H1 (cell line): ENCODE measurements around the gene PPP2R2B. TPM values are rescaled to one million over a fixed set of nuclear protein-coding genes. Genes with fewer than 3 reads are reported as not detected.

Experiments
- EZH2 ChIP-seq: fragments of 200-600 bp; sonication (generic); IDR thresholded peaks from 2 replicates; pipeline ENCODE4 v1.7.1; 2012; ENCODE audit warnings: low read depth, mild to moderate bottlenecking, moderate library complexity, low read length, inconsistent platforms; ENCODE audit not compliant: severe bottlenecking
- SP4 ChIP-seq: IDR thresholded peaks from 2 replicates; pipeline ENCODE4 v1.6.1; 2012; ENCODE audit warnings: low read length, inconsistent platforms
- polyA plus RNA-seq, 7 experiments: library from polyadenylated mRNA; depleted of rRNA in 3 of 7; stranded (reverse) in 5 of 7; unstranded in 2 of 7; fragments of >200 nt in 5 of 7; fragments of 200-250 nt in 2 of 7; gene quantifications; 1 replicate in 5 of 7; 2 replicates in 1 of 7; 4 replicates in 1 of 7; pipeline versions ENCODE4 v1.2.1 to v1.2.3, GENCODE V29; 2011 to 2013; ENCODE audit warnings: missing spikeins in 2 of 7, mixed read lengths in 2 of 7
- total RNA-seq: library from RNA; stranded (reverse); fragmentation: NEBNext Ultra II Directional; extraction: Animal tissue kit (Norgen Biotek cat#: 25700); gene quantifications from 2 replicates; pipeline ENCODE4 v1.2.1, GENCODE V29; 2021

Gene PPP2R2B
- total and polyA plus RNA-seq, 2 of the 8 experiments (the other 6 are each of a cell fraction or from before 2014, with no cell fraction given): 21.1 to 37.1 TPM

- TF ChIP-seq SP4 (no peak), EZH2 (no peak)
- TF ChIP-seq, all 59 proteins: peak for 0
These were observed 108.0 kb downstream of the PPP2R2B start (continued) for GRCh38 chr5:146770546-146770945.
